Esophagus muscularis mucosa (tissue), 3 donors: ENCODE data around the gene POLR3E.

Experiments used
- POLR2AphosphoS5 ChIP-seq, 2 donors: sonication (generic); formaldehyde crosslinking; IDR thresholded peaks; one replicate each; pipeline ENCODE4 v1.6.1; 2017; ENCODE audit warnings: antibody characterized with exemption in 2 of 2
- TF ChIP-seq, protein P1 (sequence below), 3 experiments: fragments of 200-600 bp in 2 of 3; fragments of 450-650 bp in 1 of 3; sonication (generic) in 2 of 3; IDR thresholded peaks; one replicate each; pipeline ENCODE4 v1.5.1; 2017 to 2019; ENCODE audit warnings: antibody characterized with exemption in 3 of 3, mild to moderate bottlenecking in 2 of 3, moderate library complexity in 1 of 3

DNA sequence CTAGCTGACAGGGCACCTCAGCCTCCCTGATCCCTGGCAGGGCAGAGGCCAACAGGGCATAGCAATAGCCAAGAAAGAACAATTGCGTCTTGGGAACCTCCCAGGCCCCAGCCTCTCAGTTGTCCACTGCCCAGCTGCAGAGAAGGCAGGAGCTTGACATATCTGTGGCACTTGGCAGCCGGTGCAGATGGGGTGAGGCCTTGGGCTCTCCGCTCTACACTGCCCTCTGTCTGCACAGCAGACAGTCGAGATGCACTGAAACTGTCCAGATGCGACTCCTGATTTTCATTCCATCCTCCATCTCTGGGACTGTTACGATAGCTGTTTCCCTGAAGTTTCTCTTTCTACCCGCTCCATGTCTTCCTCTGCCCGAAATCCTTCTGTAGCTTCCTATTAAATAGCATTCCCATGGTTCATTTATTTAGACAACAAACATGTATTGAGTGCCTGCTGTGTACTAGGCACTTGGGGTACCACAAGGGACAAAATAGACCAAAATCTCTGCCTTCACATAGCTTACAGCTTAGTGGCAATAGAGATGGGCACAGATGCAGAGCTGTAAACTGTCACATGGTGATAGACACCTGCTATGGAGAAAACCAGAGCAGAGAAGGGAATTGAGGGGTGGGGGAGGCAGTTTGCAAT is 3.3 kb downstream of the POLR3E start:
- TF ChIP-seq, protein P1, sequence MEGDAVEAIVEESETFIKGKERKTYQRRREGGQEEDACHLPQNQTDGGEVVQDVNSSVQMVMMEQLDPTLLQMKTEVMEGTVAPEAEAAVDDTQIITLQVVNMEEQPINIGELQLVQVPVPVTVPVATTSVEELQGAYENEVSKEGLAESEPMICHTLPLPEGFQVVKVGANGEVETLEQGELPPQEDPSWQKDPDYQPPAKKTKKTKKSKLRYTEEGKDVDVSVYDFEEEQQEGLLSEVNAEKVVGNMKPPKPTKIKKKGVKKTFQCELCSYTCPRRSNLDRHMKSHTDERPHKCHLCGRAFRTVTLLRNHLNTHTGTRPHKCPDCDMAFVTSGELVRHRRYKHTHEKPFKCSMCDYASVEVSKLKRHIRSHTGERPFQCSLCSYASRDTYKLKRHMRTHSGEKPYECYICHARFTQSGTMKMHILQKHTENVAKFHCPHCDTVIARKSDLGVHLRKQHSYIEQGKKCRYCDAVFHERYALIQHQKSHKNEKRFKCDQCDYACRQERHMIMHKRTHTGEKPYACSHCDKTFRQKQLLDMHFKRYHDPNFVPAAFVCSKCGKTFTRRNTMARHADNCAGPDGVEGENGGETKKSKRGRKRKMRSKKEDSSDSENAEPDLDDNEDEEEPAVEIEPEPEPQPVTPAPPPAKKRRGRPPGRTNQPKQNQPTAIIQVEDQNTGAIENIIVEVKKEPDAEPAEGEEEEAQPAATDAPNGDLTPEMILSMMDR (IDR thresholded peaks at IDR 0.05) = peak; percentile 59 to 66 (median 61)
- TF ChIP-seq POLR2AphosphoS5 (IDR thresholded peaks at IDR 0.05) = no peak
